ENCODE measurements around the gene BCL2L12.
"Not testable (repeated sequence)": the region's sequence is repeated elsewhere in the genome, so short reads cannot be mapped to it uniquely, and the experiment has no call there.

Gene BCL2L12

GRCh38 chr19:49713236-49713845, 47.6 kb downstream of the BCL2L12 start:
- no peak for DNase-seq

GRCh38 chr19:49716154-49716553, 50.4 kb downstream of the BCL2L12 start:
- no peak for DNase-seq

- DNase-seq: no peak
Measured at GRCh38 chr19:49718511-49718910, 52.8 kb downstream of the BCL2L12 start.

DNA sequence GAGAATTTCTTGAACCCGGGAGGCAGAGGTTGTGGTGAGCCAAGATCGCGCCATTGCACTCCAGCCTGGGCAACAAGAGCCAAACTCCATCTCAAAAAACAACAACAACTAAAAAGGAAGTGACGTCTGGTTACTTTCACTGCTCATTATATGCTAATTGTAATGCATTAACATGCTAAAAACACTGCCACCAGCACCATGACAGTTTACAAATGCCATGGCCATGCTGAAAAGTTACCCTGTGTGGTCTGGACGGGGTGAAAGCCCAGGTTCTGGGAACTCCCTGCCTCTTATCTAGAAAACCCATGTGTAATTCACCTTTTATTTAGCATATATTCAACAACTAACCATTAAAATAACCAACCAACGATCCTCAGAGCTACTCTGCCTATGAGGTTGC, 53.3 kb downstream of the BCL2L12 start:
- no peak for DNase-seq

DNA sequence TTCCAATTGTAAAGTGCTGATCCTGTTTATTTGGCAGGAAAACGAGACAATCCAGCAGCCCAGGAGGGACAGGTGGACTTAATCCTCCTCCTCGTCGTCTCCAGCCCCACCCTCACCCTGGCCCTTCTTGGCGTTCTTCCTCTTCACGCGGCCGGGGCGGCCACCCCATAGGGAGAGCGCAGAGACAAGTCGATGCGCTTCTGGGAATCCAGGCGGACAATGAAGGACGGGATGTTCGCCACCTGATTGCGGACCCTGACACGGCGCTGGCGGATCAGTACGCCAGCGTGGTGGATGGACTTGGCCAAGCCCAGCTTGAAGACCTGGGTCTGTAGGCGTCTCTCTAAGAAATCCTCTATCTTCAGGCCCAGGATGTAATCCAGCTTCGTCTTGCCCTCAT, 53.7 kb downstream of the BCL2L12 start:
- not testable (repeated sequence) for DNase-seq

Measured in femur (tissue), 1 donor.